SK-N-SH treated with all-trans-retinoic acid at 6 μM for 48 hours (cell line): ENCODE measurements around the gene ATG2A.

Experiments used
- ARNTL ChIP-seq: fragments of 450-650 bp; formaldehyde crosslinking; IDR thresholded peaks from 2 replicates; pipeline ENCODE4 v1.5.0; 2020; ENCODE audit warnings: low read depth, mild to moderate bottlenecking, moderate library complexity, borderline replicate concordance
- CREB5 ChIP-seq: fragments of 250-450 bp; sonication (Bioruptor Pico); IDR thresholded peaks from 2 replicates; pipeline ENCODE4 v1.5.1; 2020; ENCODE audit warnings: low read depth, mild to moderate bottlenecking, moderate library complexity
- OSR1 ChIP-seq: fragments of 250-450 bp; sonication (Bioruptor Pico); IDR thresholded peaks from 2 replicates; pipeline ENCODE4 v1.8.0; 2022; ENCODE audit warnings: moderate library complexity, mild to moderate bottlenecking, inconsistent platforms
- PATZ1 ChIP-seq: fragments of 250-450 bp; sonication (Bioruptor Pico); IDR thresholded peaks from 2 replicates; pipeline ENCODE4 v1.8.0; 2020; ENCODE audit warnings: mild to moderate bottlenecking, moderate library complexity, borderline replicate concordance
- SNAI2 ChIP-seq: fragments of 250-450 bp; sonication (Bioruptor Pico); IDR thresholded peaks from 2 replicates; pipeline ENCODE4 v1.5.0; 2020; ENCODE audit warnings: mild to moderate bottlenecking, moderate library complexity
- TCF4 ChIP-seq: fragments of 250-450 bp; sonication (Bioruptor Pico); IDR thresholded peaks from 2 replicates; pipeline ENCODE4 v1.8.0; 2021; ENCODE audit warnings: mild to moderate bottlenecking, moderate library complexity, borderline replicate concordance
- ZFP3 ChIP-seq: fragments of 250-450 bp; sonication (Bioruptor Pico); IDR thresholded peaks from 2 replicates; pipeline ENCODE4 v1.5.0; 2020; ENCODE audit warnings: mild to moderate bottlenecking, moderate library complexity
- ZNF565 ChIP-seq: fragments of 450-650 bp; formaldehyde crosslinking; conservative IDR thresholded peaks from 2 replicates; pipeline ENCODE4 v1.5.0; 2020; ENCODE audit warnings: low read depth, mild to moderate bottlenecking, moderate library complexity
- ZNF8 ChIP-seq: fragments of 450-650 bp; formaldehyde crosslinking; IDR thresholded peaks from 2 replicates; pipeline ENCODE4 v1.5.0; 2020; ENCODE audit warnings: mild to moderate bottlenecking, moderate library complexity

GRCh38 chr11:64878494-64879243 lies 38.3 kb downstream of the ATG2A start, which contains the start of gene EHD1:
- TF ChIP-seq ZNF565 (CRISPR knock-in tag) (no peak), CREB5 (CRISPR knock-in tag) (no peak), TCF4 (CRISPR knock-in tag) (no peak), ZFP3 (no peak), PATZ1 (CRISPR knock-in tag) (peak; percentile 58; the same call in 1 of the 2 replicates), ARNTL (CRISPR knock-in tag) (no peak), ZNF8 (CRISPR knock-in tag) (no peak), SNAI2 (CRISPR knock-in tag) (peak; percentile 97), OSR1 (no peak)
